SJSA1 (cell line): Measurements from ENCODE around the gene NRXN3. TPM values are rescaled to one million over a fixed set of nuclear protein-coding genes. Genes with fewer than 3 reads are reported as not detected.

ENCODE experiments used
- DNase-seq, 2 experiments: peaks; one replicate each; pipeline ENCODE4 v3.0.0-alpha.2; 2015 to 2020; ENCODE audit warnings: low spot score in 2 of 2, low read depth in 1 of 2
- H3K27ac ChIP-seq: fragments of 250-450 bp; sonication (Bioruptor Pico); 2 replicates; pipeline ENCODE4 v1.5.1; 2020; ENCODE audit warnings: mild to moderate bottlenecking, moderate library complexity
- H3K27me3 ChIP-seq: fragments of 250-450 bp; sonication (Bioruptor Pico); replicated peaks from 2 replicates; pipeline ENCODE4 v1.5.1; 2020; ENCODE audit warnings: mild to moderate bottlenecking, moderate library complexity
- H3K36me3 ChIP-seq: fragments of 250-450 bp; sonication (Bioruptor Pico); 2 replicates; pipeline ENCODE4 v1.5.1; 2020; ENCODE audit warnings: mild to moderate bottlenecking
- H3K4me1 ChIP-seq: fragments of 250-450 bp; sonication (Bioruptor Pico); replicated peaks from 2 replicates; pipeline ENCODE4 v1.6.1; 2021; ENCODE audit warnings: mild to moderate bottlenecking
- H3K4me3 ChIP-seq: fragments of 250-450 bp; sonication (Bioruptor Pico); 2 replicates; pipeline ENCODE4 v1.5.1; 2020; ENCODE audit warnings: mild to moderate bottlenecking
- H3K9me3 ChIP-seq: fragments of 250-450 bp; sonication (Bioruptor Pico); replicated peaks from 2 replicates; pipeline ENCODE4 v1.5.1; 2020; ENCODE audit warnings: mild to moderate bottlenecking
- total RNA-seq: library from RNA; depleted of rRNA; stranded (reverse); fragments of >200 nt; shearing (Covaris generic); gene quantifications from 2 replicates; pipeline ENCODE4 v1.2.3, GENCODE V29; 2014

NRXN3 gene
- total RNA-seq, 1 experiment from 2014 or later, result 1.0 TPM

GRCh38 chr14:78688503-78688902 is 518.3 kb downstream of the NRXN3 start:
- Histone ChIP-seq H3K4me3 (no peak overlapping the region), H3K27me3 (no peaks in the 10 kb centered on the region), H3K9me3 (no peaks in the 10 kb centered on the region), H3K27ac (no peak overlapping the region), H3K36me3 (no peaks in the 10 kb centered on the region), H3K4me1 (no peaks in the 10 kb centered on the region)
- DNase-seq, result no peak

- Histone ChIP-seq H3K4me3 (no peak overlapping the region), H3K36me3 (no peaks in the 10 kb centered on the region), H3K4me1 (no peaks in the 10 kb centered on the region), H3K27ac (no peak overlapping the region), H3K9me3 (no peaks in the 10 kb centered on the region), H3K27me3 (no peaks in the 10 kb centered on the region)
- no peak for DNase-seq
These were observed 520.7 kb downstream of the NRXN3 start for GRCh38 chr14:78690836-78691235.

- Histone ChIP-seq H3K36me3 (no peaks in the 10 kb centered on the region), H3K9me3 (no peaks in the 10 kb centered on the region), H3K4me1 (no peaks in the 10 kb centered on the region), H3K27ac (no peak overlapping the region), H3K4me3 (no peak overlapping the region), H3K27me3 (no peaks in the 10 kb centered on the region)
- peak in 1 of 2 experiments; percentile 2 for DNase-seq
These were observed 527.2 kb downstream of the NRXN3 start for GRCh38 chr14:78697341-78697740.

- no peaks in the 10 kb centered on the region for H3K27me3 ChIP-seq
- H3K4me3 ChIP-seq, result no peak overlapping the region
- no peaks in the 10 kb centered on the region for H3K36me3 ChIP-seq
- no peak overlapping the region for H3K27ac ChIP-seq
- H3K9me3 ChIP-seq, result no peaks in the 10 kb centered on the region
- H3K4me1 ChIP-seq, result no peaks in the 10 kb centered on the region
- DNase-seq, result no peak
These were observed 528.8 kb downstream of the NRXN3 start for GRCh38 chr14:78698991-78699390.

- no peaks in the 10 kb centered on the region for H3K4me1 ChIP-seq
- DNase-seq, result no peak
- H3K4me3 ChIP-seq, result no peak overlapping the region
- H3K27me3 ChIP-seq, result no peaks in the 10 kb centered on the region
- H3K27ac ChIP-seq, result no peak overlapping the region
- H3K9me3 ChIP-seq, result no peaks in the 10 kb centered on the region
- H3K36me3 ChIP-seq, result no peaks in the 10 kb centered on the region
These were observed 530.1 kb downstream of the NRXN3 start for GRCh38 chr14:78700236-78700635.

- no peaks in the 10 kb centered on the region for H3K27me3 ChIP-seq
- H3K4me1 ChIP-seq, result no peaks in the 10 kb centered on the region
- H3K9me3 ChIP-seq, result no peaks in the 10 kb centered on the region
- no peak for DNase-seq
- no peak overlapping the region for H3K27ac ChIP-seq
- no peaks in the 10 kb centered on the region for H3K36me3 ChIP-seq
- no peak overlapping the region for H3K4me3 ChIP-seq
These were observed 531.1 kb downstream of the NRXN3 start for GRCh38 chr14:78701246-78701645.

- no peaks in the 10 kb centered on the region for H3K4me1 ChIP-seq
- H3K36me3 ChIP-seq, result no peaks in the 10 kb centered on the region
- no peaks in the 10 kb centered on the region for H3K9me3 ChIP-seq
- no peak for DNase-seq
- no peak overlapping the region for H3K4me3 ChIP-seq
- H3K27me3 ChIP-seq, result no peaks in the 10 kb centered on the region
- no peak overlapping the region for H3K27ac ChIP-seq
These were observed 534.8 kb downstream of the NRXN3 start for GRCh38 chr14:78704965-78705364.

GRCh38 chr14:78705989-78706388 is 535.8 kb downstream of the NRXN3 start:
- no peak overlapping the region for H3K4me3 ChIP-seq
- no peaks in the 10 kb centered on the region for H3K36me3 ChIP-seq
- no peak overlapping the region for H3K27ac ChIP-seq
- DNase-seq, result no peak
- H3K27me3 ChIP-seq, result no peaks in the 10 kb centered on the region
- no peaks in the 10 kb centered on the region for H3K9me3 ChIP-seq
- H3K4me1 ChIP-seq, result no peaks in the 10 kb centered on the region

GRCh38 chr14:78709795-78710557 is 539.8 kb downstream of the NRXN3 start:
- H3K36me3 ChIP-seq, result no peaks in the 10 kb centered on the region
- DNase-seq, result no peak
- no peak overlapping the region for H3K4me3 ChIP-seq
- no peak overlapping the region for H3K27ac ChIP-seq
- no peaks in the 10 kb centered on the region for H3K27me3 ChIP-seq
- H3K9me3 ChIP-seq, result no peaks in the 10 kb centered on the region
- no peaks in the 10 kb centered on the region for H3K4me1 ChIP-seq

GRCh38 chr14:78710963-78711362 is 540.8 kb downstream of the NRXN3 start:
- no peaks in the 10 kb centered on the region for H3K36me3 ChIP-seq
- no peaks in the 10 kb centered on the region for H3K4me1 ChIP-seq
- no peaks in the 10 kb centered on the region for H3K27me3 ChIP-seq
- no peak overlapping the region for H3K27ac ChIP-seq
- H3K9me3 ChIP-seq, result no peaks in the 10 kb centered on the region
- H3K4me3 ChIP-seq, result no peak overlapping the region
- DNase-seq, result no peak

- Histone ChIP-seq H3K9me3 (no peaks in the 10 kb centered on the region), H3K27me3 (no peaks in the 10 kb centered on the region), H3K27ac (no peak overlapping the region), H3K4me1 (no peaks in the 10 kb centered on the region), H3K36me3 (no peaks in the 10 kb centered on the region), H3K4me3 (no peak overlapping the region)
- DNase-seq, result no peak
These were observed 543.5 kb downstream of the NRXN3 start for GRCh38 chr14:78713716-78714115.

- Histone ChIP-seq H3K27ac (no peak overlapping the region), H3K36me3 (no peaks in the 10 kb centered on the region), H3K9me3 (no peaks in the 10 kb centered on the region), H3K27me3 (no peaks in the 10 kb centered on the region), H3K4me1 (no peaks in the 10 kb centered on the region), H3K4me3 (no peak overlapping the region)
- DNase-seq, result no peak
These were observed 544.5 kb downstream of the NRXN3 start for GRCh38 chr14:78714711-78715110.

GRCh38 chr14:78721756-78722480 is 551.7 kb downstream of the NRXN3 start:
- H3K4me3 ChIP-seq, result no peak overlapping the region
- no peak overlapping the region for H3K27ac ChIP-seq
- no peak for DNase-seq
- no peaks in the 10 kb centered on the region for H3K36me3 ChIP-seq
- no peaks in the 10 kb centered on the region for H3K9me3 ChIP-seq
- no peaks in the 10 kb centered on the region for H3K4me1 ChIP-seq
- no peaks in the 10 kb centered on the region for H3K27me3 ChIP-seq

GRCh38 chr14:78725086-78725485 is 554.9 kb downstream of the NRXN3 start:
- no peak for DNase-seq
- Histone ChIP-seq H3K4me1 (no peaks in the 10 kb centered on the region), H3K27ac (no peak overlapping the region), H3K36me3 (no peaks in the 10 kb centered on the region), H3K27me3 (no peaks in the 10 kb centered on the region), H3K4me3 (no peak overlapping the region), H3K9me3 (no peaks in the 10 kb centered on the region)
